NT2/D1 (cell line): ENCODE results near the gene FOSB.

ENCODE experiments used
- SUZ12 ChIP-seq: IDR thresholded peaks from 2 replicates; pipeline ENCODE4 v1.6.1; 2011; ENCODE audit not compliant: insufficient read length, insufficient read depth; ENCODE audit errors: extremely low read depth
- YY1 ChIP-seq: IDR thresholded peaks from 2 replicates; pipeline ENCODE4 v1.6.1; 2011; ENCODE audit not compliant: insufficient read length, insufficient read depth

DNA sequence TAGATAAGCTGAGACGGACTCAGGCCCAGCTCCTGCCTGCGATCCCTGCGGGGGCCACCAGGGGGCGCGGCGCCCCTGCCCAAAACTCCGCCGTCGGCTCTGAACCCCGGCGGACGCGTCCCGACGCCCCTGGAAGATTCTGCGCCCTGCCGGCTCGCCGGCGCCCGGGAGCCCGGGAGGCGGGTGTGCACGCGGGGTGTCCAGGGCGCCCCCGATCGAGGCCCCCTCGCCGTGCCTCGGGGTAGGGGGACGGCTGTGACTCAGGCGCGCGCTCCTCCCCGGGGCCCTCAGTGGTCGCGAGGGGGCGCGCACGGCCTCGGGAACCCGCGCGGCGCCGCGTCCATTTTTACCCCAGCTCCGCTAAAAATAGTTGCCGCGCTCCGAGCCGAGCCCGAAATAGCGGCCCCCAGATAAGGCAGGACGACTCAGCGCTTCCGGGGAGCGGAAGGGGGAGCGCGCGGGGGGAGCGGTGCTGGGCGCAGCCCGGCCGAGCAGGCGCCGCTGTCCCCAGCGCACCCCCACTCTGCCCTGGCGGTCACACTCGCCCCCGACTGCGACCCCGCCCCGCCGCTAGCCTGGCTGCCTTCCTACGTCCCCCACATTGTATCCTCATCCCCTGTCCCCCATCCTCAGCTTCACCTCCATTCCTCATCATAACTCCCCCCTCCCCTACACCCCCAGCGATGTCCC is 28.1 kb upstream of the FOSB start:
- no peak for TF ChIP-seq SUZ12
- TF ChIP-seq YY1, result peak; percentile 21
